Liver (tissue), 9 donors: Measurements from ENCODE around the gene ATAD1. TPM values are rescaled to one million over a fixed set of nuclear protein-coding genes. Genes with fewer than 3 reads are reported as not detected.

Experiments
- DNase-seq: peaks from one replicate; pipeline ENCODE4 v3.0.0-alpha.2; 2017; ENCODE audit warnings: low spot score
- H3K27ac ChIP-seq, 2 donors: one replicate each; pipeline ENCODE4 v1.7.0; 2013; ENCODE audit warnings: inconsistent platforms in 2 of 2, low read length in 2 of 2, control low read depth in 1 of 2, low read depth in 1 of 2, mild to moderate bottlenecking in 1 of 2
- H3K27me3 ChIP-seq, 4 donors: one replicate each; pipeline versions ENCODE4 v1.6.1 to v1.7.0; 2013; ENCODE audit warnings: low read length in 3 of 4, inconsistent platforms in 1 of 4, mild to moderate bottlenecking in 1 of 4, moderate library complexity in 1 of 4; ENCODE audit not compliant: control insufficient read depth in 4 of 4, insufficient read depth in 4 of 4
- H3K36me3 ChIP-seq, 4 donors: one replicate each; pipeline versions ENCODE4 v1.6.1 to v1.7.0; 2013; ENCODE audit warnings: low read length in 3 of 4, mild to moderate bottlenecking in 3 of 4, low read depth in 1 of 4, moderate library complexity in 1 of 4; ENCODE audit not compliant: control insufficient read depth in 4 of 4, insufficient read depth in 3 of 4
- H3K4me1 ChIP-seq, 4 donors: one replicate each; pipeline versions ENCODE4 v1.6.1 to v1.7.0; 2013; ENCODE audit warnings: low read length in 3 of 4, mild to moderate bottlenecking in 3 of 4, moderate library complexity in 1 of 4; ENCODE audit not compliant: control insufficient read depth in 4 of 4, insufficient read depth in 4 of 4
- H3K4me3 ChIP-seq, 3 donors: one replicate each; pipeline versions ENCODE4 v1.6.1 to v1.7.0; 2013; ENCODE audit warnings: low read length in 3 of 3, control low read depth in 1 of 3, low read depth in 1 of 3, mild to moderate bottlenecking in 1 of 3
- H3K9ac ChIP-seq, 2 donors: one replicate each; pipeline ENCODE4 v1.7.0; 2013; ENCODE audit warnings: low read length in 2 of 2, mild to moderate bottlenecking in 2 of 2, moderate library complexity in 2 of 2, control low read depth in 1 of 2, low read depth in 1 of 2
- H3K9me3 ChIP-seq, 4 donors: one replicate each; pipeline versions ENCODE4 v1.6.1 to v1.7.0; 2013; ENCODE audit warnings: low read length in 3 of 4; ENCODE audit not compliant: control insufficient read depth in 4 of 4
- EGR1 ChIP-seq, 2 donors: IDR thresholded peaks; 2 replicates each; pipeline ENCODE4 v1.6.1; 2016 to 2018; ENCODE audit warnings: antibody characterized with exemption in 2 of 2, low read depth in 2 of 2
- FOXA2 ChIP-seq: IDR thresholded peaks from 2 replicates; pipeline ENCODE4 v1.6.1; 2016; ENCODE audit warnings: antibody characterized with exemption
- GABPA ChIP-seq, 2 donors: IDR thresholded peaks in 1 of 2; conservative IDR thresholded peaks in 1 of 2; 2 replicates each; pipeline ENCODE4 v1.6.1; 2016; ENCODE audit warnings: antibody characterized with exemption in 2 of 2, mild to moderate bottlenecking in 1 of 2, moderate library complexity in 1 of 2
- HNF4G ChIP-seq: IDR thresholded peaks from 2 replicates; pipeline ENCODE4 v1.6.1; 2016; ENCODE audit warnings: antibody characterized with exemption
- NR2F2 ChIP-seq: IDR thresholded peaks from 2 replicates; pipeline ENCODE4 v1.6.1; 2016; ENCODE audit warnings: antibody characterized with exemption
- RAD21 ChIP-seq, 2 donors: IDR thresholded peaks; 2 replicates each; pipeline ENCODE4 v1.6.1; 2016; ENCODE audit warnings: antibody characterized with exemption in 2 of 2, mild to moderate bottlenecking in 2 of 2
- SP1 ChIP-seq: IDR thresholded peaks from 2 replicates; pipeline ENCODE4 v1.6.1; 2018; ENCODE audit warnings: antibody characterized with exemption, mild to moderate bottlenecking
- TAF1 ChIP-seq: conservative IDR thresholded peaks from 2 replicates; pipeline ENCODE4 v1.6.1; 2016; ENCODE audit warnings: antibody characterized with exemption, mild to moderate bottlenecking
- YY1 ChIP-seq: IDR thresholded peaks from 2 replicates; pipeline ENCODE4 v1.6.1; 2016; ENCODE audit warnings: antibody characterized with exemption, mild to moderate bottlenecking
- WGBS: extraction: QIAGEN DNeasy Blood & Tissue Kit; methylation state at CpG from one replicate; pipeline ENCODE4 v1.1.7; 2013; 5-methylcytosine and 5-hydroxymethylcytosine counted together
- polyA plus RNA-seq, 2 donors: library from polyadenylated mRNA; stranded (reverse) in 1 of 2; unstranded in 1 of 2; fragments of 200-250 nt in 1 of 2; fragments of >200 nt in 1 of 2; fragmentation: Nextera tagmentation in 1 of 2; extraction: Ambion mirVana in 1 of 2; gene quantifications; one replicate each; pipeline versions ENCODE4 v1.2.1 to v1.2.3, GENCODE V29; 2013 to 2015
- total RNA-seq, 2 donors: library from RNA; depleted of rRNA; stranded (reverse); fragments of >200 nt; gene quantifications; one replicate each; pipeline ENCODE4 v1.2.3, GENCODE V29; 2014
- TF ChIP-seq, protein P1 (sequence below): IDR thresholded peaks from 2 replicates; pipeline ENCODE4 v1.6.1; 2016; ENCODE audit warnings: antibody characterized with exemption
- TF ChIP-seq, protein P2 (sequence below): fragments of 150-350 bp; IDR thresholded peaks from 2 replicates; pipeline ENCODE4 v1.5.1; 2017; ENCODE audit warnings: improper control_type of control experiment, low read depth, low read length; ENCODE audit not compliant: missing input control
- TF ChIP-seq, protein P3 (sequence below): IDR thresholded peaks from 2 replicates; pipeline ENCODE4 v1.6.1; 2016; ENCODE audit warnings: antibody characterized with exemption, mild to moderate bottlenecking
- donor health status: healthy.
- donor health status: healthy.
- donor health status: healthy.
- donor health status: healthy.
- donor health status: healthy.

The ATAD1 gene
- total and polyA plus RNA-seq, 4 donors, result 12.6 to 33.4 (median 13.1) TPM

DNA sequence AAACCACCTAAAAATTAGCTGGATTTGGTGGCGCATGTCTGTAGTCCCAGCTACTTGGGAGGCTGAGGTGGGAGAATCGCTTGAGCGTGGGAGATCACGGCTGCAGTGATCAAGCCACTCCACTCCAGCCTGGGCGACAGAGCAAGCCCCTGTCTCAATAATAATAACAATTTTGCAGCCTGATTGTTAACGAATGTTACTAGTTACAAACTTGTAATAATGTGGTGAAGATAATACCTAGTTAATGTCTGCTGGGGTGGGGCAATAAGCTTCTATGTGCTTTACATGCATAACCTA is 1.2 kb upstream of the ATAD1 start:
- Histone ChIP-seq H3K36me3 (no peaks in the 10 kb centered on the region), H3K27me3 (no peaks in the 10 kb centered on the region), H3K27ac (no peak overlapping the region), H3K9me3 (no peaks in the 10 kb centered on the region), H3K9ac (no peak overlapping the region), H3K4me3 (no peak overlapping the region), H3K4me1 (peaks cover 0 to 24% (median 12%) of the 10 kb centered on the region in 4 donors)
- WGBS, result 92% methylated on average over 6 of the region's 6 CpGs
- no peak for DNase-seq
- TF ChIP-seq EGR1 (IDR thresholded peaks at IDR 0.05; ENCODE audit: low read depth in 2 of 2) (no peak), NR2F2 (no peak), TAF1 (no peak), YY1 (no peak), HNF4G (no peak), SP1 (no peak), GABPA (IDR thresholded peaks at IDR 0.05 in 1 of 2, conservative IDR thresholded peaks at IDR 0.05 in 1 of 2) (no peak)
- TF ChIP-seq, protein P1, sequence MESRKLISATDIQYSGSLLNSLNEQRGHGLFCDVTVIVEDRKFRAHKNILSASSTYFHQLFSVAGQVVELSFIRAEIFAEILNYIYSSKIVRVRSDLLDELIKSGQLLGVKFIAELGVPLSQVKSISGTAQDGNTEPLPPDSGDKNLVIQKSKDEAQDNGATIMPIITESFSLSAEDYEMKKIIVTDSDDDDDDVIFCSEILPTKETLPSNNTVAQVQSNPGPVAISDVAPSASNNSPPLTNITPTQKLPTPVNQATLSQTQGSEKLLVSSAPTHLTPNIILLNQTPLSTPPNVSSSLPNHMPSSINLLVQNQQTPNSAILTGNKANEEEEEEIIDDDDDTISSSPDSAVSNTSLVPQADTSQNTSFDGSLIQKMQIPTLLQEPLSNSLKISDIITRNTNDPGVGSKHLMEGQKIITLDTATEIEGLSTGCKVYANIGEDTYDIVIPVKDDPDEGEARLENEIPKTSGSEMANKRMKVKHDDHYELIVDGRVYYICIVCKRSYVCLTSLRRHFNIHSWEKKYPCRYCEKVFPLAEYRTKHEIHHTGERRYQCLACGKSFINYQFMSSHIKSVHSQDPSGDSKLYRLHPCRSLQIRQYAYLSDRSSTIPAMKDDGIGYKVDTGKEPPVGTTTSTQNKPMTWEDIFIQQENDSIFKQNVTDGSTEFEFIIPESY, result no peak
- TF ChIP-seq, protein P2, sequence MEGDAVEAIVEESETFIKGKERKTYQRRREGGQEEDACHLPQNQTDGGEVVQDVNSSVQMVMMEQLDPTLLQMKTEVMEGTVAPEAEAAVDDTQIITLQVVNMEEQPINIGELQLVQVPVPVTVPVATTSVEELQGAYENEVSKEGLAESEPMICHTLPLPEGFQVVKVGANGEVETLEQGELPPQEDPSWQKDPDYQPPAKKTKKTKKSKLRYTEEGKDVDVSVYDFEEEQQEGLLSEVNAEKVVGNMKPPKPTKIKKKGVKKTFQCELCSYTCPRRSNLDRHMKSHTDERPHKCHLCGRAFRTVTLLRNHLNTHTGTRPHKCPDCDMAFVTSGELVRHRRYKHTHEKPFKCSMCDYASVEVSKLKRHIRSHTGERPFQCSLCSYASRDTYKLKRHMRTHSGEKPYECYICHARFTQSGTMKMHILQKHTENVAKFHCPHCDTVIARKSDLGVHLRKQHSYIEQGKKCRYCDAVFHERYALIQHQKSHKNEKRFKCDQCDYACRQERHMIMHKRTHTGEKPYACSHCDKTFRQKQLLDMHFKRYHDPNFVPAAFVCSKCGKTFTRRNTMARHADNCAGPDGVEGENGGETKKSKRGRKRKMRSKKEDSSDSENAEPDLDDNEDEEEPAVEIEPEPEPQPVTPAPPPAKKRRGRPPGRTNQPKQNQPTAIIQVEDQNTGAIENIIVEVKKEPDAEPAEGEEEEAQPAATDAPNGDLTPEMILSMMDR, result no peak
- TF ChIP-seq, protein P3, sequence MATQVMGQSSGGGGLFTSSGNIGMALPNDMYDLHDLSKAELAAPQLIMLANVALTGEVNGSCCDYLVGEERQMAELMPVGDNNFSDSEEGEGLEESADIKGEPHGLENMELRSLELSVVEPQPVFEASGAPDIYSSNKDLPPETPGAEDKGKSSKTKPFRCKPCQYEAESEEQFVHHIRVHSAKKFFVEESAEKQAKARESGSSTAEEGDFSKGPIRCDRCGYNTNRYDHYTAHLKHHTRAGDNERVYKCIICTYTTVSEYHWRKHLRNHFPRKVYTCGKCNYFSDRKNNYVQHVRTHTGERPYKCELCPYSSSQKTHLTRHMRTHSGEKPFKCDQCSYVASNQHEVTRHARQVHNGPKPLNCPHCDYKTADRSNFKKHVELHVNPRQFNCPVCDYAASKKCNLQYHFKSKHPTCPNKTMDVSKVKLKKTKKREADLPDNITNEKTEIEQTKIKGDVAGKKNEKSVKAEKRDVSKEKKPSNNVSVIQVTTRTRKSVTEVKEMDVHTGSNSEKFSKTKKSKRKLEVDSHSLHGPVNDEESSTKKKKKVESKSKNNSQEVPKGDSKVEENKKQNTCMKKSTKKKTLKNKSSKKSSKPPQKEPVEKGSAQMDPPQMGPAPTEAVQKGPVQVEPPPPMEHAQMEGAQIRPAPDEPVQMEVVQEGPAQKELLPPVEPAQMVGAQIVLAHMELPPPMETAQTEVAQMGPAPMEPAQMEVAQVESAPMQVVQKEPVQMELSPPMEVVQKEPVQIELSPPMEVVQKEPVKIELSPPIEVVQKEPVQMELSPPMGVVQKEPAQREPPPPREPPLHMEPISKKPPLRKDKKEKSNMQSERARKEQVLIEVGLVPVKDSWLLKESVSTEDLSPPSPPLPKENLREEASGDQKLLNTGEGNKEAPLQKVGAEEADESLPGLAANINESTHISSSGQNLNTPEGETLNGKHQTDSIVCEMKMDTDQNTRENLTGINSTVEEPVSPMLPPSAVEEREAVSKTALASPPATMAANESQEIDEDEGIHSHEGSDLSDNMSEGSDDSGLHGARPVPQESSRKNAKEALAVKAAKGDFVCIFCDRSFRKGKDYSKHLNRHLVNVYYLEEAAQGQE, result no peak

DNA sequence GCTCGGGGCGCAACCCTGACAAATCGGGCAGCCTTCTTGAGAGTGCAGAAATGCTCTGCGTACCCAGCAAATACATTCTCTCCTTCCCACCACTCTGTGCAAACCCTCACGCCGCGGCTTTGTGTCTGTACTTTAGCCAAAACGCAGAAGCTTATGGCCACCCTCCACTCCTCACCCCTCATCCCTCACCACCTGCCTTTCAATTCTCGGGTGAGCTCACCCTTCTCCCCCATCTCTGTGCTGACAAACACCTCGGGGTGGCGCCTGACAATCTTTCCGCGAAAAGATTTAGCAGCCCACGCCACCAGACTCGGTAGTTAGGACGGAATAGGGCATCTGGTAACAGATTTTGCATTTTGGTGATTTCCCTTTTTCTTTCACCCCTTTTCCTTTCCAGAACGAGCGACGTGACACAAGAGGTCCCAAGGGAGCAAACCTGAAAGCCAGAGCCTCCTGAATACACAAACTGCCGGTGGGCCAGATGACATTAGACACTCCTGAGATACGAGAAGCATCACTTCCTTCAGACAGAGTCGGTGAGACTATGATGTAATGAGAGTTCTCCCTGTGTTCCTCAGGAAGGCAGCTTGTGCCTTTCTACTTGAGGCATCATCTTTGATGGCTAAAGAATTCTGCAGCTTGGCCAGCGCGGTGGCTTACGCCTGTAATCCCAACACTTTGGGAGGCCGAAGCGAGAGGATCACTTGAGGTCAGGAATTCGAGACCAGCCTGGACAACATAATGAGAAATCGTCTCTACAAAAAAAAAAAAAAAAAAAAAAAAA is 671 bp upstream of the ATAD1 start:
- DNase-seq, result no peak
- H3K27ac ChIP-seq, result peak overlapping the region; percentile 68 to 84

More for the DNA sequence above, 671 bp upstream of the ATAD1 start:
- Histone ChIP-seq H3K9me3 (no peaks in the 10 kb centered on the region), H3K36me3 (no peaks in the 10 kb centered on the region), H3K27me3 (no peaks in the 10 kb centered on the region), H3K4me1 (peaks cover 0 to 24% (median 12%) of the 10 kb centered on the region in 4 donors), H3K9ac (peak overlapping the region; percentile 42 to 73), H3K4me3 (peak overlapping the region; percentile 73 to 86 (median 81))
- peak in 1 of 2 donors; percentile 16 for TF ChIP-seq RAD21 (IDR thresholded peaks at IDR 0.05)
- TF ChIP-seq FOXA2, result no peak
- WGBS, result 18% methylated on average over 29 of the region's 29 CpGs
